ENCODE measurements around the gene MR1. TPM values are rescaled to one million over a fixed set of nuclear protein-coding genes. Genes with fewer than 3 reads are reported as not detected.
A peak's percentile ranks its signal among the peaks of the same experiment; 100 is the strongest.

MR1 gene
- total RNA-seq, 1 donor from 2014 or later: 0.99 TPM

- TF ChIP-seq CTCF (conservative IDR thresholded peaks at IDR 0.05): no peak
- no peak for DNase-seq (ENCODE audit: extremely low spot score, unreplicated experiment)
- Mint-ChIP-seq H3K27me3 (peaks cover 5% of the 10 kb centered on the region), H3K9me3 (no peaks in the 10 kb centered on the region), H3K27ac (no peak overlapping the region), H3K4me1 (ENCODE audit: unreplicated experiment) (peaks cover 26% of the 10 kb centered on the region), H3K36me3 (no peaks in the 10 kb centered on the region), H3K4me3 (no peak overlapping the region)
These were observed 46.8 kb downstream of the MR1 start for GRCh38 chr1:181080556-181080955.

- no peak overlapping the region for H3K4me3 Mint-ChIP-seq
- no peaks in the 10 kb centered on the region for H3K36me3 Mint-ChIP-seq
- no peaks in the 10 kb centered on the region for H3K9me3 Mint-ChIP-seq
- no peak for DNase-seq (ENCODE audit: extremely low spot score, unreplicated experiment)
- no peak overlapping the region for H3K27ac Mint-ChIP-seq
- peaks cover 10% of the 10 kb centered on the region for H3K27me3 Mint-ChIP-seq
- TF ChIP-seq CTCF (conservative IDR thresholded peaks at IDR 0.05): no peak
- H3K4me1 Mint-ChIP-seq (ENCODE audit: unreplicated experiment): peaks cover 26% of the 10 kb centered on the region
These were observed 47.6 kb downstream of the MR1 start for GRCh38 chr1:181081395-181081794.

GRCh38 chr1:181083842-181084605 is 50.2 kb downstream of the MR1 start:
- peak; percentile 44 for TF ChIP-seq CTCF (conservative IDR thresholded peaks at IDR 0.05)
- Mint-ChIP-seq H3K27me3 (peaks cover 10% of the 10 kb centered on the region), H3K4me3 (no peak overlapping the region), H3K27ac (no peak overlapping the region), H3K4me1 (ENCODE audit: unreplicated experiment) (peaks cover 16% of the 10 kb centered on the region), H3K36me3 (no peaks in the 10 kb centered on the region), H3K9me3 (no peaks in the 10 kb centered on the region)
- no peak for DNase-seq (ENCODE audit: extremely low spot score, unreplicated experiment)

- no peak for DNase-seq (ENCODE audit: extremely low spot score, unreplicated experiment)
- no peaks in the 10 kb centered on the region for H3K9me3 Mint-ChIP-seq
These were observed 50.8 kb downstream of the MR1 start for GRCh38 chr1:181084606-181084969.

GRCh38 chr1:181086091-181086490 is 52.3 kb downstream of the MR1 start:
- TF ChIP-seq CTCF (conservative IDR thresholded peaks at IDR 0.05): no peak
- Mint-ChIP-seq H3K9me3 (no peaks in the 10 kb centered on the region), H3K4me1 (ENCODE audit: unreplicated experiment) (peaks cover 20% of the 10 kb centered on the region), H3K27ac (no peak overlapping the region), H3K36me3 (peaks cover 9% of the 10 kb centered on the region), H3K27me3 (peaks cover 17% of the 10 kb centered on the region), H3K4me3 (no peak overlapping the region)
- DNase-seq (ENCODE audit: extremely low spot score, unreplicated experiment): no peak

More at GRCh38 chr1:181084606-181084969, 50.8 kb downstream of the MR1 start:
- no peaks in the 10 kb centered on the region for H3K36me3 Mint-ChIP-seq
- H3K27me3 Mint-ChIP-seq: peaks cover 10% of the 10 kb centered on the region
- no peak overlapping the region for H3K4me3 Mint-ChIP-seq
- no peak for TF ChIP-seq CTCF (conservative IDR thresholded peaks at IDR 0.05)
- H3K4me1 Mint-ChIP-seq (ENCODE audit: unreplicated experiment): peaks cover 16% of the 10 kb centered on the region
- H3K27ac Mint-ChIP-seq: no peak overlapping the region
